Middle frontal gyrus (tissue), 1 donor: ENCODE measurements around the gene MRPL19.
A peak's percentile ranks its signal among the peaks of the same experiment; 100 is the strongest.

Source experiments
- DNase-seq: peaks from one replicate; pipeline ENCODE4 v3.0.0-alpha.2; 2015; ENCODE audit warnings: low spot score; ENCODE audit errors: extremely low spot score

Gene MRPL19

GRCh38 chr2:75616406-75616805 lies 30.2 kb upstream of the MRPL19 start:
- no peak for DNase-seq

- no peak for DNase-seq
These were observed 29.6 kb upstream of the MRPL19 start for GRCh38 chr2:75616933-75617332.

GRCh38 chr2:75619956-75620740 lies 26.4 kb upstream of the MRPL19 start:
- no peak for DNase-seq

GRCh38 chr2:75621228-75621627 lies 25.4 kb upstream of the MRPL19 start:
- no peak for DNase-seq

- no peak for DNase-seq
These were observed 24.1 kb upstream of the MRPL19 start for GRCh38 chr2:75622500-75622899.

GRCh38 chr2:75622929-75623328 lies 23.7 kb upstream of the MRPL19 start:
- no peak for DNase-seq

- DNase-seq, result peak; percentile 50
These were observed 18.6 kb upstream of the MRPL19 start for GRCh38 chr2:75627902-75628504.

- DNase-seq, result no peak
These were observed 14.4 kb upstream of the MRPL19 start for GRCh38 chr2:75632091-75632701.

- no peak for DNase-seq
These were observed 13.8 kb upstream of the MRPL19 start for GRCh38 chr2:75632813-75633212.

- DNase-seq, result no peak
These were observed 13.0 kb upstream of the MRPL19 start for GRCh38 chr2:75633620-75634019.

- no peak for DNase-seq
These were observed 11.6 kb upstream of the MRPL19 start for GRCh38 chr2:75634945-75635344.

GRCh38 chr2:75637568-75637967 lies 9.0 kb upstream of the MRPL19 start:
- DNase-seq, result no peak

- DNase-seq, result peak; percentile 53
These were observed 5.9 kb upstream of the MRPL19 start for GRCh38 chr2:75640621-75641121.

- DNase-seq, result no peak
These were observed 5.0 kb upstream of the MRPL19 start for GRCh38 chr2:75641587-75641986.

GRCh38 chr2:75643980-75644379 lies 2.6 kb upstream of the MRPL19 start:
- DNase-seq, result no peak

- DNase-seq, result no peak
These were observed 940 bp upstream of the MRPL19 start for GRCh38 chr2:75645643-75646042.

GRCh38 chr2:75646090-75646582 lies 447 bp upstream of the MRPL19 start:
- no peak for DNase-seq

GRCh38 chr2:75647771-75648170 lies 1.2 kb downstream of the MRPL19 start:
- no peak for DNase-seq

- no peak for DNase-seq
These were observed 7.4 kb downstream of the MRPL19 start for GRCh38 chr2:75654012-75654411.

GRCh38 chr2:75655861-75656260 lies 9.3 kb downstream of the MRPL19 start:
- no peak for DNase-seq

GRCh38 chr2:75656563-75656962 lies 10.0 kb downstream of the MRPL19 start:
- DNase-seq, result no peak

- DNase-seq, result no peak
These were observed 11.2 kb downstream of the MRPL19 start for GRCh38 chr2:75657798-75658197.
